Cardiac atrium fibroblast (primary cell): Measurements from ENCODE around the gene NXPE2. TPM values are rescaled to one million over a fixed set of nuclear protein-coding genes. Genes with fewer than 3 reads are reported as not detected.

Experiments
- total RNA-seq: library from RNA; depleted of rRNA; stranded (reverse); fragments of >200 nt; gene quantifications from 2 replicates; pipeline ENCODE4 v1.2.3, GENCODE V29; 2015

Gene NXPE2
- not detected in 2 replicates for total RNA-seq

DNA sequence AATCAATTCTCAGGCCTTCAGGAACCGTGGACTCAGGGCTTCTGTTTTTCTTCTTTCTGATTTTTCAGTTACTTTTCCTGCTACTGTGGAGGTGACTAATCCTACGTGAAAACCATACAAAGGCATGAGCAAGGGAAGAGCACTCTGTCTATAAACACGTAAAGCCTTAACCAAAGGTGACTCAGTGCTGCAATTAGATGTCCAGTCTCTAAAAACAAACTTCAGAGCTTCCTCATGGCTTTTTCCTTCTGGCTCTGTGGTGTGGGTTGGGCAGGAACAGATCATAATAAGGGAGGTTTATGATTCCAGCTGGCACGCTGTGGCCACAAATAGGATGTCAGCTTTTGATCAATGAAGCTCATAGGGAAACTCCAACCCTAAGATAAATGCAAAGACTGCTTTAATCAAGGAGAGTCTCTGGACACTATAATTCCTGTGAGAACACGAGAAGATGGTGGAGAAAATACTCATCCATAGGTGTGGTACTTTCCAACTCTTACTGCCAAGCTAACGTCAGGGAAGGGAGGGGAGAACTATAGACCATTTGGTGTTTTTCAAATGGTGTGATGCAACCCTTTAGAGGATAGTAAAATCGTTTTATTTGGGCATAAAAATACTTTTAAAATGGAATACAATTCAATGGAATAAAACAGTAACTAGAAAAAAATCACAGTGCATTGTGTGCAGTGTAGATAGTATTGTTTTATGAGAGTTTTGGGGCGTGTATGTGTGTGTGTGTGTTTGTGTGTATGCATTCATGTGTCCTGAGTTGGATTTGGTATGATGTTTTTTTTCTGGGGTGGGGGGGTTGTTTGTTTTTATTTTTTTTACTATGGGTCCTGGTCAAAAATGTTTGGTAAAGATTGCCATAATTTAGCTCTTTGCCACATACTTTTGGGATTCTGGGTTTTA lies at the start of gene NXPE2:
Gene NXPE2, plus strand, starts transcription at position 403 of the 912 bp plus-strand sequence. Its CDS starts 49 bp downstream, at position 452.

Other genes starting within 250 kb of the NXPE2 start
- 255 and 270 TPM in 2 replicates for gene REXO2, start 239.1 kb upstream of the NXPE2 start, total RNA-seq
- not detected in 2 replicates for gene NXPE1, start 118.6 kb upstream of the NXPE2 start, total RNA-seq
- gene NXPE4, start 82.7 kb upstream of the NXPE2 start, total RNA-seq = not detected in 2 replicates